HG03354 (cell line): ENCODE data around the gene GPLD1.
"Not testable (repeated sequence)": the region's sequence is repeated elsewhere in the genome, so short reads cannot be mapped to it uniquely, and the experiment has no call there.

ENCODE experiments used
- ATAC-seq: cut with Tn5 transposase; IDR thresholded peaks from one replicate; pipeline ENCODE4 v1.9.1; 2021; ENCODE audit warnings: mild to moderate bottlenecking; ENCODE audit not compliant: unreplicated experiment, poor library complexity, severe bottlenecking

The GPLD1 gene, protein sequence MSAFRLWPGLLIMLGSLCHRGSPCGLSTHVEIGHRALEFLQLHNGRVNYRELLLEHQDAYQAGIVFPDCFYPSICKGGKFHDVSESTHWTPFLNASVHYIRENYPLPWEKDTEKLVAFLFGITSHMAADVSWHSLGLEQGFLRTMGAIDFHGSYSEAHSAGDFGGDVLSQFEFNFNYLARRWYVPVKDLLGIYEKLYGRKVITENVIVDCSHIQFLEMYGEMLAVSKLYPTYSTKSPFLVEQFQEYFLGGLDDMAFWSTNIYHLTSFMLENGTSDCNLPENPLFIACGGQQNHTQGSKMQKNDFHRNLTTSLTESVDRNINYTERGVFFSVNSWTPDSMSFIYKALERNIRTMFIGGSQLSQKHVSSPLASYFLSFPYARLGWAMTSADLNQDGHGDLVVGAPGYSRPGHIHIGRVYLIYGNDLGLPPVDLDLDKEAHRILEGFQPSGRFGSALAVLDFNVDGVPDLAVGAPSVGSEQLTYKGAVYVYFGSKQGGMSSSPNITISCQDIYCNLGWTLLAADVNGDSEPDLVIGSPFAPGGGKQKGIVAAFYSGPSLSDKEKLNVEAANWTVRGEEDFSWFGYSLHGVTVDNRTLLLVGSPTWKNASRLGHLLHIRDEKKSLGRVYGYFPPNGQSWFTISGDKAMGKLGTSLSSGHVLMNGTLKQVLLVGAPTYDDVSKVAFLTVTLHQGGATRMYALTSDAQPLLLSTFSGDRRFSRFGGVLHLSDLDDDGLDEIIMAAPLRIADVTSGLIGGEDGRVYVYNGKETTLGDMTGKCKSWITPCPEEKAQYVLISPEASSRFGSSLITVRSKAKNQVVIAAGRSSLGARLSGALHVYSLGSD

DNA sequence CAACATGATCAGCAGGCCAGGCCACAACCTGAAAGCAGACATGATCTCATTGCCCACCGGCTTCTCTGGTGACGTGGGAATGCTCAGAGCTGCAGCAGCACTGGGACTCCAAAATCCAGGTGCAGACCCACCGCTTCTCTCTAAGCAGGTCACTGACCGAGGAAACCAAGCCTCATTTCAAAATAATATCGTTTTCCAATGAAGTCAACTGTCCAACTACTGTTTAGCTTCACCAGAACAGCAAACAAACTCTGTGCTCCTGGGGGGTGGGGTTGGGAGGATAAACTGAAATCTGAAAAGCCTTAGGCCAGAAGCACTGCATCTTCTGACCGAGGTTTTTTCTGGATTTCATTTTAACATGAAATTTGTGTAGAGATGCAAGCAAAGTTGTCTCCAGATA lies at the start of gene GPLD1:
Gene GPLD1, minus strand, starts transcription at position 109 of the 400 bp plus-strand sequence. Its CDS starts 67 bp downstream, at position 42.
- no peak for ATAC-seq

DNA sequence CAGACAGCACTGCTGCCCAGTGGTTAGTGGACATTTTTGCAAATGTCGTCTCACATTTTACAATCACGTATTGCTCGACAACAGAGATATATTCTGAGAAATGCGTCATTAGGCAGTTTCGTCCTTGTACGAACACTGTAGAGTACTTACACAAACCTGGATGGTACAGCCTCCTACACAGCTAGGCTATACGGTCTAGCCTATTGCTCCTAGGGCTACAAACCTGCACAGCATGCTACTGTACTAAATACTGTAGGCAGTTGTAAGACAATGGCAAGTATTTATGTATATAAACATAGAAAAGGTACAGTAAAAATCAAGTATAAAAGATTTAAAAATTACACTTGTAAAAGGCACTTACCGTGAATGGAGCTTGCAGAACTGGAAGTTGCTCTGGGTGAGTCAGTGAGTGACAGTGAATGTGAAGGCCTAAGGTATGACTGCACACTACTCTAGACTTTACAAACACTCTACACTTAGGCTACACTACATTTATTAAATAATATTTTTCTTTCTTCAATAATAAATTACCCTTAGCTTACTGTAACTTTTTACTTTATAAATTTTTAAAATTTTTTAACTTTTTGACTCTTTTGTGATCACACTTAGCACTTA lies 48.5 kb upstream of the GPLD1 start:
- ATAC-seq = no peak

DNA sequence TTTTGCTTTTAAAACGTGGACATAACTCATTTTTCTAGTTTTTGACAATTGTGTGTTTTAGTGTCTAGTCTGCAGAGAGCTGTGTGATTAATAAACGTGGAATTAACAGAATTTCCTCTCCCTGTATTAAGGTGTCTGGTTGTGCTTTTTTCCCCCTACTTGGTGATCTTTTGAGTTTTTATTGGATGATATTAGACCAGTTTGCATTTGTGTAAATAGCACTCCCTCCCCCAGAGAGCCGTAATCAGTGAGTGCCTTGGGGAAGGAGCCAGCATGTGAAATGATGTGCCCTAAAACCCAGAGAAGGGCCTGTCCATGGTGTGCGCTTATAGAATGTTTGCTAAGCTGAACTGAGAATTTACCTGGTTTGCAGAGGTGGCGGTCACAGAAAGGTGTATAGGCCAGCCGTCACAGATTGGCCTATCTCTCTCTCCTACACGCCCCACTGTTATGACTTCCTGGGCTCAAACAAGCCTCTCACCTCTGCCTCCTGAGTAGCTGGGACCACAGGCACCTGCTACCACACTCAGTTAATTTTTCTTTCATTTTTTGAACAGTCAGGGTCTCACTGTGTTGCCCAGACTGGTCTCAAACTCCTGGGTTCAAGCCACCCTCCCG lies 47.8 kb upstream of the GPLD1 start:
- no peak for ATAC-seq

DNA sequence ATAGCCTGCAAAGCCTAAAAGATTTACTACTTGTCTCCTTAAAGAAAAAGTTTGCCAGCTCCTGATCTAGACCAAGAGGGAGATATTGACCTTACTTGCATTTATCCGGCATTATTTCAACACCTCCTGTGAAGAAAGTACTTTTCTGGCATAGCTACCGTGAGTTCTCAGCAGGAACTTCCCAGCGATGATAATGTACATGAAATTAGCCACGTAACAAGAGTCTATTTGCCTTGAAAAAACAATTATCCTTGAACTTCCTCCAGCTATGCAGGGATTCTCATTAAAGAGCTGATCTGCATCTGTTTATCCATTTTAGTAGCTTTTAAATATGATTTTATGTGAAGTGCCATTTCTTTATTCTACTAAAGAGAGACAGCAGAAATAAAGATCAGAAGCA lies 47.1 kb upstream of the GPLD1 start:
- ATAC-seq = no peak

DNA sequence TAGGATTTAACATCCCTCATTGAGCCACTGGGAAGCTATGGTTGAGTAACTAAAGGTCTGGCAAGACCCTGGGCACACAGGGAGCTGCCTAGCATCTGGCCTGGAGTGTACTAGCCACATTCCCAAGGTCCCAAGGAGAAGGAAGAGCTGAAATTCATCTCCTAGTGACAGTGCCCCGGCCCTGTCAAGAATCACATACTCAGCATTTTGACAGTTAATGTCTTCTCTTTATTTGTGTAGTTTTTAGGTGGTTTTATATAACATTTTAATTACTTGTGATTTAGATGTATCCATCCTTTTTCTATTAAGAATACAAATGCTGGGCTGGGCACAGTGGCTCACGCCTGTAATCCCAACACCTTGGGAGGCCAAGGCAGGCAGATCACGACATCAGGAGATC lies 45.8 kb upstream of the GPLD1 start:
- no peak for ATAC-seq

DNA sequence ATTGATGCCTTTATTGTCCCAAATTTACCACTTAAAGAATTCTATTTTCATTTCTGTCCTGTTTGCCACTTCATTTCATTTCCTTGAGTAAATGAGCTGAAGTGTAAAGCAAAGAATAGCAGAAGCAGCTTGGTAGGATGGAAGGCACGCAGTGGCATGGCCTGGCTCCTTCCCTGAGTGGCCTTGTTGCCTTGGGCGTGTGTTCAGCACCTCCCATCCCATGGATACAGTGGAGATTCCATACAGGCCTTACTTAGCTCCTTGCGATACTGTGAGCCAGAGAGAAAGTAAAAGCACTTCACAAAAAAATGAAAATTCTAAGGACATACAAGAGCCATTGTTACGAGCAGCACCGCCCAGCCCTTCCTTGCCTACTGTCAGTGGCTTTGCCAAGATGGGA lies 45.0 kb upstream of the GPLD1 start:
- ATAC-seq = no peak

DNA sequence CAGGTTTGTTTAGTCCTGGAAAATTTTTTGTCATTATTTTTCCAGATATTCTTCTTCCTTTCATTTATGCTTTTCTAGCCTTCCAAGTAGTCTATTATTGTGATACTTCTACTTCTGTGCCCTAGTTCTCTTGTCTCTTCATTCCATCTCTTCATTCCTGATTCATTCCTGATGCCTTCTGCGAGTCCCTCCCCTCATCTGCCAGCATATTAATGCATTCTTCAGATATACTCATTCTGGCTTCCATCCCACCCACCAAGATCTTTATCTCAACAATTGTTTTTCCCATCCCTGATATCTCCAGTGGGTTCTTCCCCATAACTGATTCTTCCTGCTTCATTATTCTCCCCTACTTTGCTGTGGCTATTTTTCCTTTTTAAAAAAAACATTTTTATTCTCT lies 40.6 kb upstream of the GPLD1 start:
- ATAC-seq = no peak

DNA sequence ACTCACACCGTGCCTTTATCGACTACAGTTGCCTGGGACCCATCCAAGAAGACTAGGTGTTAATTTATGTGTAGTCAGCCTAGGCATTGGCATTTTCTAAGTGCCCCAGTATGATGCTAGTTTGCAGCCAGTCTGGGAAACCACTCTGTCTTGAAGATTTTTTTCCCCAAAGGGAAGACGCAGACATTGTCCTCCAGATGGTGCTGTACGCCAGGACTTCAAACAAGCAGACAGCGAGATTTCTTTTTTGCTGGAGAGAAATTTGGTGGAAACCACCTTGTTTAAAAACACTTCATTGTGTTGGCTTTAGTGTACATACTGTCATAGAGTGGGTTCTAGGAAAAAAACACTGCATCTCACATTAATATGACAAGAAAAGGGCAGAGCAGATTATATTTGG lies 35.4 kb upstream of the GPLD1 start:
- peak; percentile 30 for ATAC-seq

DNA sequence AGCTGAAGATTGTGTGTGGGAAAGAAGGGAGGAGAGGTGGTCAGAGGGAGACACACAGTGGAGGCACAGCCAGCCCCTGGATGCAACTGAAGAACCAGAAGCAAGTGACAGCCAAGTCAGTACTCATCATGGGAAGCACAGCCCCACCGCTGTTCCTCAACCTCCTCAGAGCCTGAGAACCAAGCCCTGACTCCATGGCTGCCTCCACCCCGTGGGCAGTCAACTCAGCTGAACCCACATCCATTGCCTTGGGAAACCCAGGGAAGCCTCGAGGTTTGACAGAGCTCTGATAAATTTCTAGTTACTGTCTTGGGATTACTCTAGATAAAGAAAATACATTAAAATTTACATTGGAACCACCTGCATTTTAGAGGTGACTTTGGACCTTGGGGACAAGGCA lies 35.0 kb upstream of the GPLD1 start:
- no peak for ATAC-seq

DNA sequence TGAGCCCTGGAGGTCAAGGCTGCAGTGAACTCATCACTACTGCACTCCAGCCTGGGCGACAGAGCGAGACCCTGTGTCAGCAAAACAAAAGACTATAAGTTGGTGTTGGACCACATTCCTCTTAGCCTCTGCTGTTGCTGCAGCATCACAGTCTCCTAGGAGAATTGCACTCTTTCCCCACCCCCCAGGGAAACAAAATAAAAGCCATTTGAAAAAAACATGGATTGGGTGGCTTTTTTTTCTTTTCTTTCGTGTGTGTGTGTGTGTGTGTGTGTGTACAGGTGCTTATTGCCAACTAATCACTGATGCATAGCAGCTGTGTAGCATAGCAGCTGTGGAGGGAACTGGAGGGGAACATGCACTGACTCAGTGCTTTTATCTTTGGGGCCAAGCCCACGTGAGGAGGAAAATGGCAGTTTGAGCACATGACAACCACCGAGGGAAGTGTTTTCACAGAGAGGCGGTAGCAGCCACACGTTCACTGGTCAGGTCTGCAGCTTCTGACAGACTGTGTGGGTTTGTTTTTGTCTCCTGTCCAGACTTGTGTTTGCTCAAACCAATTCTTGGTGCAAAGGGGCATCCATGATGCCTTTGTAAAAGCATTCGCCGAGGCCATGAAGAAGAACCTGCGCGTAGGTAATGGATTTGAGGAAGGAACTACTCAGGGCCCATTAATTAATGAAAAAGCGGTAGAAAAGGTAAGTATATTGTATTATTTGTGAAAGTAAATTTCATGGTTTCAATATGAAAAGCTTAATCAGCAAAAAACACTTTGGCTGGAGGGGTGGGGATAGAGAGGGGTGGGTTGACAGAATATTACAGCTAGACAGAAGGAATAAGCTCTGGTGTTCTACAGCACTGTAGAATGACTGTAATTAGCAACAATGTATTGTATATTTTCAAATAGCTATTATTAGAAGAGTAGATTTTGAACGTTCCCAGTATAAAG lies 33.1 kb upstream of the GPLD1 start:
- peak; percentile 58 for ATAC-seq

DNA sequence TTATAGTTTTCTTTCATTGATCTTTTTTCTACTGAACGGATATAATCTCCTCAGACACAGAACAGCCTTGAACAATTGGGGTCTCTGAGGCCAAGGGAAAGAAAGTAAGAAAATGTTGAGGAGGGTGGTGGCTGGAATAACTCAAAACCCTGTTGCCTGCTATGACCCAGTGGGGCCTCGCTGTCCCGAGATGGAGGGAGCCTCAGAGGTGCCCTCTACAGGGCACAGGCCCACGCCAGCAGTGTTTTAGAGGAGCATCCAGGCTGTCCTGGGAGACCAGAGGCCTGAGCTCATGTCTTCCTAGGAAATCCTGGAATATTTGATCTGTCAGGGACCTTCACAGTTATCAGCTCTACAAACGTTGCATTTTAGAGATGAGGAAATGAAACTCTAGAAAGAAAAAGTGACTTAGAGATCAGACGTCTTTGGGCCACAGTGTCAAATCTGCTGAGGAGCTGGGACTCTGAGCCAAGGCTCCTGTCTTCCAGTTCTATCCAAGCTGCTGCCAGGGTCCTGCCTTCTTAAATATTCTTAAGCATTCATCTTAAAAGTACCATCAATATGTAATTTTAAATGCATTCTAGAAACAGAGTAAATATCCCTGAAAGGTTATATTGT lies 31.7 kb upstream of the GPLD1 start:
- ATAC-seq = peak; percentile 48

DNA sequence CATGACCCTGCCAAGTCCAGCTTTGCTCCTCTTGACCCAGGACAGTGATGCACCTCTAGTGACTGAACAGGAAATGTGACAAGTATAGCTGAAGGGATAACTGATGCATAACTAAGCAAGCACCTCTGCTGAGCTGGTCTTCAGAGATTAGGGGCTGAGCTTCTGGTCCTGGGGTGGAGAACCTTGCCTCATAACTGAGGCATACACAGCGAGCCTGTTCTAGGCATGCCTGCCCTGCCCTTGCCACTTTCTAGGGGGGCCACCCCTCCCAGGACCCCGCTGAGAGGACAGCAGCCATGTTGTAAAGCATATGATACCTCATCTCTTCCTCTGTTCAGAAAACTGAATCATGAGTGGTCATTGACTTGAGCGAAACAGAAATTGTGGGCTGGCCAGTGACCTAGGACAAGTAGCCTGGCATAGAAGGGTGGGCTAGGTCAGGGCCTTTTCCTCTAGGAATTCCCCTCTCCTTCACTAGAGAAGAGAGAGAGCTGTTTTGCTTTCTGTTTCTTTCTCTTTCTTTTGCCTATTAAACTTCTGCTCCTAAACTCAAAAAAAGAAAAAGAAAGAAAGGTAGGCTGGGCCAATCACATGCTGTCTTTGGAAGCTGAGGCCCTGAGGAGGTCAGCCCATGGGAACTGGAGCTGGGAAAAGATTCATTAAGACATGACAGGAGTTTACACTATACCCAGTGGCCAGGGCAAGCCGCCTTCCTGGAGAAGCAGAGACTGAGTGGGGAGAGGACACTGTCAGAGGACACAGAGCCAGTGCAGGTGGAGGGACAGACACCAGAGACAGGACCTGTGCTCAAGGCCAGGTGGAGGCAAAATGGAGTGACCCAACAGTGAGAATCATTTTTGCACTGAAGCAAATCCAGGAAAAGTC lies 28.5 kb upstream of the GPLD1 start:
- ATAC-seq = peak; percentile 79

DNA sequence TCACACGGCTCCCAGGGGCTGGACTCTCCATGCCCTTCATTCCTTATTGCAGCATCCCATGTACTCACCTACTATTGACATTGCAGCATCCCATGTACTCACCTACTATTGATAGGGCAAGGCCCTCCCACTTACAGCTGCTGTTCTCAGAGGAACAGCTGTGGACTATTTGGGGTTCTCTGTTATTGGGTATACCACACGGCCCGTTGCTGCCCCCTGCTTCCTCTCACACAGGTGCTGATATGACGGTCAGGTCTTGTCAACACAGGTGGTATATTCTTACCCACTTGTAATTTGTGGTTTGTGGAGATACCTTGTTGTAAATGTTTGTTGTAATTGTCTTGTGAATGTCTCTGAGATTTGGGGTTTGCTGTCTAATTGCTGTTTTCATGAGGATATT lies 24.2 kb upstream of the GPLD1 start:
- peak; percentile 55 for ATAC-seq

DNA sequence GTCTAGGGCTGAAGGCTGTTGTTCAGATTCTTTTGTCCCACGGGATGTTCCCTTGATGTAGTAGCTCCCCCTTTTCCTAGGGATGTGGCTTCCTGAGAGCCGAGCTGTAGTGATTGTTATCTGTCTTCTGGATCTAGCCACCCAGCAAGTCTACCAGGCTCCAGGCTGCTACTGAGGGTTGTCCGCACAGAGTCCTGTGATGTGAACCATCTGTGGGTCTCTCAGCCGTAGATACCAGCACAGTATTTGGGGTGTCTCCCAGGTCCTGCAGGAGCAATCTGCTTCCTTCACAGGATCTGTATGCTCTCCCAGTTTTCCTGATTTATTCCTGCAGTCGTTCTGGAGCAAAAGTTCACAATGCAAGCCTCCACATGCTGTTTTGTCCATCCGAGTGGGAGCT lies 22.6 kb upstream of the GPLD1 start:
- not testable (repeated sequence) for ATAC-seq

DNA sequence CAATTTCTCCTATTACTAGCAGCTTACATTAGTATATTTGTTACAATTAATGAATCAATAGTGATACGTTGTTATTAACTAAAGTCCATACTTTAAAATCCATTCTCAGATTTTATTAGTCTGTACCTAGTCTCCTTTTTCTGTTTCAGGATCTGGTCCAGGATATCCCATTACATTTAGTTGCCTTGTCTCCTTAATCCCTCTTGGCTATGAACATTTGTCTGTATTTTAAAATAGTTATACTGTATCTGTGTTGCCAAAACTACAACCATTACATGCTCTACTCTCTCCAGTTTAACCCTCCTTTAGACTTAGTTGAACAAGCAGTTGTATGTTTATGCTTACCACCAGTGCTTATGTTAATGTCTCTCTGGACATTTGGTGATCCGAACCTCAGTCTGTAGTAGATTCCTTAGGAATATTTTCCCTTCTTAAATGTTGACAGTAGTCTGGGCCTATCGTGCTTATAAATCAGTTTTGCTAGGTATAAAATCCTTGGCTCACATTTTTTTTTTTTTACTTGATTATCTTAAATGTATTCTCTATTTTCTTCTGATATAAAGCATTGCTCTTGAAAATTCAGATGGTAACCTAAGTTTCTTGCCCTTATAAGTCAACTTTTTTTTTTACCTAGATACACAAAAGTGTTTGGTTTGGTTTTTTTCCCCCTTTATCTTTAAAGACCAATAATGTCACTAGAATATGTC lies 17.6 kb upstream of the GPLD1 start:
- no peak for ATAC-seq

DNA sequence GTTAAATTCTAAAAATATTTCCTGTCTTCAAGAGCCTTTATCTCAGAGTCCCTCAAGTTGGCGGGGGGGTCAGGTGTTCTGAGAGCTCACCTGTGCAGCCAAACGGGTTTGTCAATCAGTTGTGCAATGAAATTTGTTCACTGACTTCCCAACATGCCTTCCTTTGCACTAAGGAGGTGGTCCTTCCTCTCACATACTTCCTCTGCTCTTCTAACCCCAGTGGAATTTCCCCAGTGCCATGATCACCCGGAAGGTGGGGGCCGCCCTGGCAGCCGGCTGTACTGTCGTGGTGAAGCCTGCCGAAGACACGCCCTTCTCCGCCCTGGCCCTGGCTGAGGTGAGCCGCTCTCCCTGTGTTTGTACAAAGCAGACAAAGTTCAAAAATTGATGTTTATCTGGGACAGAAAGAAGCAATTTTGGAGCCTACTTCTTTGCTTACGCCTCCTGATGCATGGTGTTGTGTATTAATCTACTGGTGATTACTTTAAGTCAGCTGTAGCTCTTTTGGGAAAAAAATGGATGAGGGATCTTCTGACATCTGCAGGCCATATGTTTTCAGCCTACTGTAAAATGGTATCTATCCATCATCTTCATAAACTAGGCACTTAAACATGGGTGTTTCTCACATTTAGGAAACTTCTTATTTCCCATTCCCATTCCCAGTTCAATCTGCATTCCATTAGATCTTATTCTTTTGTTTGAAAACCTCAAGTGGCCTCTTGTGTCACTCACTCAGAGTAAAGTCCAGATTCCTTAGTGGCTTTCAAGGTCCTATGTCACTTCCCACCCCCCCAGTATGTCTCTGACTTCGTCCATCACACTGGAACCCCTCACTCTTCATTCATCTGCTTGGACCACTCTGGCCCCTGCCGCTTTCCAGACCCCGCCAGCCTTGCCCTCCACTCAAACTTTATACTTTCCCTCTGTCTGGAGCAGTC lies 15.5 kb upstream of the GPLD1 start:
- no peak for ATAC-seq
